ENCODE measurements around the gene FAM89A. TPM values are rescaled to one million over a fixed set of nuclear protein-coding genes. Genes with fewer than 3 reads are reported as not detected.

FAM89A gene
- total and polyA plus RNA-seq, 9 of the 15 experiments (the other 6 are each of a cell fraction or from before 2014, with no cell fraction given) = 8.7 to 66.2 (median 43.3) TPM

DNA sequence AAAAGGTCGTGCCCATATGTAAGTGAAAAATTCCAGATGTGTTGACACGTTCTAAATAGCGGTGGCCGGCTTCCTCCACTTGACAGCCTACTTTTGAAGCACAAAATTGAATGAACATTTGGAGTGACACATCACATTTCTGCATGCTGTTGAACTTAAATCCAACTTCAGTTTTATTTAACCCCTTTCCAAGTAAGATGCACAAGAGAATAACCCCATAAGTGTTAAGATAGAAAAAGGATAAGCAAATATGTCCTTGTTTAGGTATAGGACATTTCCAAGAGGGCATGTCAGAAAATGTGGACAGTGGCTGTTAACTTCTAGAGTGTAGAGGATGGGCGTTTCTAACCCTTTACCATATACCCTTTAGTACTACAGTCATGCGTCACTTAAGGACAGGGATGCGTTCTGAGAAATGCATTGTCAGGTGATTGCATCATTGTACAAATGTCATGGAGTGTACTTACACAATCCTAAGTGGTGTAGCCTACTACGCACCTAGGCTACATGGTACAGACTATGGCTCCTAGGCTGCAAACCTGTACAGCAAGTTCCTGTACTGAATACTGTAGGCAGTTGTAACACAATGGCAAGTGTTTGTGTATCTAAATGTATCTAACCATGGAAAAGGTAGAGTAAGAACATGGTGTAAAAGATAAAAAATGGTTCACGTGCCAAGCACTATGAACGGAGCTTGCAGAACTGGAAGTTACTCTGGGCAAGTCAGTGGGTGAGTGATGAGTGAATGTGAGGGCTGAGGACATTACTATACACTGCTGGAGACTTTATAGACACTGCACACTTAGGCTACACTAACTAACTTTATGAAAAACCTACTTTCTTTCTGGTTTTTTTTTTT lies 9.3 kb upstream of the FAM89A start (continued):
- TF ChIP-seq, protein P1, sequence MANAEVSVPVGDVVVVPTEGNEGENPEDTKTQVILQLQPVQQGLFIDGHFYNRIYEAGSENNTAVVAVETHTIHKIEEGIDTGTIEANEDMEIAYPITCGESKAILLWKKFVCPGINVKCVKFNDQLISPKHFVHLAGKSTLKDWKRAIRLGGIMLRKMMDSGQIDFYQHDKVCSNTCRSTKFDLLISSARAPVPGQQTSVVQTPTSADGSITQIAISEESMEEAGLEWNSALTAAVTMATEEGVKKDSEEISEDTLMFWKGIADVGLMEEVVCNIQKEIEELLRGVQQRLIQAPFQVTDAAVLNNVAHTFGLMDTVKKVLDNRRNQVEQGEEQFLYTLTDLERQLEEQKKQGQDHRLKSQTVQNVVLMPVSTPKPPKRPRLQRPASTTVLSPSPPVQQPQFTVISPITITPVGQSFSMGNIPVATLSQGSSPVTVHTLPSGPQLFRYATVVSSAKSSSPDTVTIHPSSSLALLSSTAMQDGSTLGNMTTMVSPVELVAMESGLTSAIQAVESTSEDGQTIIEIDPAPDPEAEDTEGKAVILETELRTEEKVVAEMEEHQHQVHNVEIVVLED (CRISPR knock-in tag; IDR thresholded peaks at IDR 0.05) = peak; percentile 48
- no peak for TF ChIP-seq SIRT6 (IDR thresholded peaks at IDR 0.05; ENCODE audit: low read depth, low read length)
- TF ChIP-seq KLF13 (tag; IDR thresholded peaks at IDR 0.05; ENCODE audit: borderline replicate concordance, low read depth) = peak; percentile 85; the same call in 1 of the 2 replicates
- TF ChIP-seq MIER1 (IDR thresholded peaks at IDR 0.05; ENCODE audit: low read depth) = no peak
- no peak; the same call in 1 of the 2 replicates for TF ChIP-seq ZNF717 (CRISPR knock-in tag; IDR thresholded peaks at IDR 0.05)
- TF ChIP-seq CHD4 (IDR thresholded peaks at IDR 0.05; ENCODE audit: insufficient read depth, insufficient replicate concordance, low read depth, low read length, poor library complexity, severe bottlenecking) = no peak
- no peak for TF ChIP-seq RB1 (IDR thresholded peaks at IDR 0.05; ENCODE audit: low read depth)
- peak; percentile 82 for TF ChIP-seq ZNF239 (CRISPR knock-in tag; IDR thresholded peaks at IDR 0.05)
- peak; percentile 16 to 50; a peak in 3 of 4 replicates for TF ChIP-seq RAD21 (CRISPR knock-in tag; conservative IDR thresholded peaks at IDR 0.05 in 1 of 2, IDR thresholded peaks at IDR 0.05 in 1 of 2)
- peak; percentile 78; the same call in 1 of the 2 replicates for TF ChIP-seq KLF1 (tag; IDR thresholded peaks at IDR 0.05)
- no peak; the same call in 1 of the 2 replicates for TF ChIP-seq OTX1 (CRISPR knock-in tag; IDR thresholded peaks at IDR 0.05)
- TF ChIP-seq, protein P2, sequence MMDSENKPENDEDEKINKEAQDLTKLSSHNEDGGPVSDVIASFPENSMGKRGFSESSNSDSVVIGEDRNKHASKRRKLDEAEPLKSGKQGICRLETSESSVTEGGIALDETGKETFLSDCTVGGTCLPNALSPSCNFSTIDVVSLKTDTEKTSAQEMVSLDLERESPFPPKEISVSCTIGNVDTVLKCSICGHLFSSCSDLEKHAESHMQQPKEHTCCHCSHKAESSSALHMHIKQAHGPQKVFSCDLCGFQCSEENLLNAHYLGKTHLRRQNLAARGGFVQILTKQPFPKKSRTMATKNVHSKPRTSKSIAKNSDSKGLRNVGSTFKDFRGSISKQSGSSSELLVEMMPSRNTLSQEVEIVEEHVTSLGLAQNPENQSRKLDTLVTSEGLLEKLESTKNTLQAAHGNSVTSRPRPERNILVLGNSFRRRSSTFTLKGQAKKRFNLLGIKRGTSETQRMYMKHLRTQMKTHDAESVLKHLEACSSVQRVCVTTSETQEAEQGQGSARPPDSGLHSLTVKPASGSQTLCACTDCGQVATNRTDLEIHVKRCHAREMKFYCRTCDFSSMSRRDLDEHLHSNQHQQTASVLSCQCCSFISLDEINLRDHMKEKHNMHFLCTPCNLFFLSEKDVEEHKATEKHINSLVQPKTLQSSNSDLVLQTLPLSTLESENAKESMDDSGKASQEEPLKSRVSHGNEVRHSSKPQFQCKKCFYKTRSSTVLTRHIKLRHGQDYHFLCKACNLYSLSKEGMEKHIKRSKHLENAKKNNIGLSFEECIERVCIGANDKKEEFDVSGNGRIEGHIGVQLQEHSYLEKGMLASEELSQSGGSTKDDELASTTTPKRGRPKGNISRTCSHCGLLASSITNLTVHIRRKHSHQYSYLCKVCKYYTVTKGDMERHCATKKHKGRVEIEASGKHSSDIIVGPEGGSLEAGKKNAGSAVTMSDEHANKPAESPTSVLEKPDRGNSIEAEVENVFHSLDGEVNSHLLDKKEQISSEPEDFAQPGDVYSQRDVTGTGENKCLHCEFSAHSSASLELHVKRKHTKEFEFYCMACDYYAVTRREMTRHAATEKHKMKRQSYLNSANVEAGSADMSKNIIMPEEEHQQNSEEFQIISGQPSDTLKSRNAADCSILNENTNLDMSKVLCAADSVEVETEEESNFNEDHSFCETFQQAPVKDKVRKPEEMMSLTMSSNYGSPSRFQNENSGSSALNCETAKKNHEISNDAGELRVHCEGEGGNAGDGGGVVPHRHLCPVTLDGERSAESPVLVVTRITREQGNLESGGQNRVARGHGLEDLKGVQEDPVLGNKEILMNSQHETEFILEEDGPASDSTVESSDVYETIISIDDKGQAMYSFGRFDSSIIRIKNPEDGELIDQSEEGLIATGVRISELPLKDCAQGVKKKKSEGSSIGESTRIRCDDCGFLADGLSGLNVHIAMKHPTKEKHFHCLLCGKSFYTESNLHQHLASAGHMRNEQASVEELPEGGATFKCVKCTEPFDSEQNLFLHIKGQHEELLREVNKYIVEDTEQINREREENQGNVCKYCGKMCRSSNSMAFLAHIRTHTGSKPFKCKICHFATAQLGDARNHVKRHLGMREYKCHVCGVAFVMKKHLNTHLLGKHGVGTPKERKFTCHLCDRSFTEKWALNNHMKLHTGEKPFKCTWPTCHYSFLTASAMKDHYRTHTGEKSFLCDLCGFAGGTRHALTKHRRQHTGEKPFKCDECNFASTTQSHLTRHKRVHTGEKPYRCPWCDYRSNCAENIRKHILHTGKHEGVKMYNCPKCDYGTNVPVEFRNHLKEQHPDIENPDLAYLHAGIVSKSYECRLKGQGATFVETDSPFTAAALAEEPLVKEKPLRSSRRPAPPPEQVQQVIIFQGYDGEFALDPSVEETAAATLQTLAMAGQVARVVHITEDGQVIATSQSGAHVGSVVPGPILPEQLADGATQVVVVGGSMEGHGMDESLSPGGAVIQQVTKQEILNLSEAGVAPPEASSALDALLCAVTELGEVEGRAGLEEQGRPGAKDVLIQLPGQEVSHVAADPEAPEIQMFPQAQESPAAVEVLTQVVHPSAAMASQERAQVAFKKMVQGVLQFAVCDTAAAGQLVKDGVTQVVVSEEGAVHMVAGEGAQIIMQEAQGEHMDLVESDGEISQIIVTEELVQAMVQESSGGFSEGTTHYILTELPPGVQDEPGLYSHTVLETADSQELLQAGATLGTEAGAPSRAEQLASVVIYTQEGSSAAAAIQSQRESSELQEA (IDR thresholded peaks at IDR 0.05; ENCODE audit: low read depth) = no peak
- TF ChIP-seq, protein P3, sequence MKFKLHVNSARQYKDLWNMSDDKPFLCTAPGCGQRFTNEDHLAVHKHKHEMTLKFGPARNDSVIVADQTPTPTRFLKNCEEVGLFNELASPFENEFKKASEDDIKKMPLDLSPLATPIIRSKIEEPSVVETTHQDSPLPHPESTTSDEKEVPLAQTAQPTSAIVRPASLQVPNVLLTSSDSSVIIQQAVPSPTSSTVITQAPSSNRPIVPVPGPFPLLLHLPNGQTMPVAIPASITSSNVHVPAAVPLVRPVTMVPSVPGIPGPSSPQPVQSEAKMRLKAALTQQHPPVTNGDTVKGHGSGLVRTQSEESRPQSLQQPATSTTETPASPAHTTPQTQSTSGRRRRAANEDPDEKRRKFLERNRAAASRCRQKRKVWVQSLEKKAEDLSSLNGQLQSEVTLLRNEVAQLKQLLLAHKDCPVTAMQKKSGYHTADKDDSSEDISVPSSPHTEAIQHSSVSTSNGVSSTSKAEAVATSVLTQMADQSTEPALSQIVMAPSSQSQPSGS (CRISPR knock-in tag; IDR thresholded peaks at IDR 0.05) = no peak
- TF ChIP-seq ZSCAN29 (IDR thresholded peaks at IDR 0.05) = no peak
- no peak for TF ChIP-seq RFX5 (IDR thresholded peaks at IDR 0.05; ENCODE audit: low read depth, low read length)

Data from K562 (cell line).